Gastroesophageal sphincter (tissue), 4 donors: Measurements from ENCODE around the gene BCKDHA. TPM values are rescaled to one million over a fixed set of nuclear protein-coding genes. Genes with fewer than 3 reads are reported as not detected.

ENCODE experiments used
- ATAC-seq: fragments of 150-250 bp; one replicate; pipeline ENCODE4 v1.9.1; 2016; ENCODE audit warnings: mild to moderate bottlenecking, moderate library complexity
- H3K27ac ChIP-seq, 4 donors: fragments of 200-600 bp; sonication (generic) in 3 of 4; 1 replicate in 3 of 4; 2 replicates in 1 of 4; pipeline ENCODE4 v1.5.1; 2016 to 2019
- H3K27me3 ChIP-seq: fragments of 200-600 bp; sonication (generic); one replicate; pipeline ENCODE4 v1.5.1; 2019
- H3K36me3 ChIP-seq, 2 donors: fragments of 200-600 bp; sonication (generic); one replicate each; pipeline ENCODE4 v1.5.1; 2019; ENCODE audit warnings: control low read depth in 1 of 2
- H3K4me1 ChIP-seq, 3 donors: fragments of 200-600 bp; sonication (generic); 1 replicate in 2 of 3; 2 replicates in 1 of 3; pipeline ENCODE4 v1.5.1; 2016 to 2019; ENCODE audit warnings: control low read depth in 2 of 3
- H3K4me3 ChIP-seq, 2 donors: fragments of 200-600 bp; sonication (generic); one replicate each; pipeline ENCODE4 v1.5.1; 2019; ENCODE audit warnings: mild to moderate bottlenecking in 1 of 2, moderate library complexity in 1 of 2
- H3K9me3 ChIP-seq, 3 donors: fragments of 200-600 bp; sonication (generic); one replicate each; pipeline ENCODE4 v1.5.1; 2017 to 2019; ENCODE audit warnings: control low read depth in 2 of 3
- EP300 ChIP-seq: sonication (generic); formaldehyde crosslinking; IDR thresholded peaks from one replicate; pipeline ENCODE4 v1.6.1; 2017; ENCODE audit warnings: antibody characterized with exemption, mild to moderate bottlenecking
- POLR2A ChIP-seq, 2 donors: fragments of 450-650 bp; IDR thresholded peaks; one replicate each; pipeline ENCODE4 v1.6.1; 2017; ENCODE audit warnings: antibody characterized with exemption in 2 of 2, mild to moderate bottlenecking in 2 of 2, moderate library complexity in 1 of 2
- POLR2AphosphoS5 ChIP-seq: sonication (generic); formaldehyde crosslinking; IDR thresholded peaks from one replicate; pipeline ENCODE4 v1.6.1; 2017; ENCODE audit warnings: antibody characterized with exemption
- WGBS, 2 donors: methylation state at CpG; one replicate each; pipeline ENCODE4 v1.1.5; 2018; ENCODE audit warnings: low coverage in 1 of 2; 5-methylcytosine and 5-hydroxymethylcytosine counted together
- total RNA-seq, 4 donors: library from RNA; depleted of rRNA; stranded (reverse); fragments of >200 nt; gene quantifications; one replicate each; pipeline ENCODE4 v1.1.0, GENCODE V29; 2016
- TF ChIP-seq, protein P1 (sequence below), 4 experiments: fragments of 200-600 bp in 2 of 4; fragments of 450-650 bp in 2 of 4; sonication (generic) in 1 of 4; IDR thresholded peaks; one replicate each; pipeline ENCODE4 v1.5.1; 2017 to 2019; ENCODE audit warnings: antibody characterized with exemption in 4 of 4, mild to moderate bottlenecking in 2 of 4, moderate library complexity in 2 of 4

BCKDHA gene
- total RNA-seq, 4 donors from 2014 or later = 35.0 to 47.9 (median 38.3) TPM

DNA sequence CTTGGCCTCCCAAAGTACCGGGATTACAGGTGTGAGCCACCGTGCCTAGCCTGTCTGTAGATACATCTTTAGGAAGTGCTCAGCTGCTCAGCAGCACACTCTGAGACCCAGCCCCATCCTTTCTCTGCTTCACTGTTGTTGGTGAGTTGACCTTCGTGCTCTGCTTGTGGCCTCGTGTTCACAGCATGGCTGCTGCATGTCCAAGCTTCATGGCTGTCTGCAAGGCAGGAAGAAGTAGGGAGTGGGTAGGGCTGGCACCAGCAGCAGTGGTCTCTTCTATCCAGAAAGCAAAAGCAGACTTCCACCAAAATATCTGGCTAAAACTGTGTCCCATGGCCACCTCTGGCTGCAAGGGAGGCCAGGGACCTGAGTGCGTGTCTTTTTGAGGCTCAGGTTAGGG, 15.3 kb downstream of the BCKDHA start:
- Histone ChIP-seq H3K27ac (no peak overlapping the region), H3K36me3 (peaks cover 0 to 77% of the 10 kb centered on the region in 2 donors), H3K4me3 (no peak overlapping the region), H3K27me3 (no peaks in the 10 kb centered on the region), H3K9me3 (no peaks in the 10 kb centered on the region), H3K4me1 (peaks cover 0 to 38% (median 4%) of the 10 kb centered on the region in 3 donors)
- TF ChIP-seq, protein P1, sequence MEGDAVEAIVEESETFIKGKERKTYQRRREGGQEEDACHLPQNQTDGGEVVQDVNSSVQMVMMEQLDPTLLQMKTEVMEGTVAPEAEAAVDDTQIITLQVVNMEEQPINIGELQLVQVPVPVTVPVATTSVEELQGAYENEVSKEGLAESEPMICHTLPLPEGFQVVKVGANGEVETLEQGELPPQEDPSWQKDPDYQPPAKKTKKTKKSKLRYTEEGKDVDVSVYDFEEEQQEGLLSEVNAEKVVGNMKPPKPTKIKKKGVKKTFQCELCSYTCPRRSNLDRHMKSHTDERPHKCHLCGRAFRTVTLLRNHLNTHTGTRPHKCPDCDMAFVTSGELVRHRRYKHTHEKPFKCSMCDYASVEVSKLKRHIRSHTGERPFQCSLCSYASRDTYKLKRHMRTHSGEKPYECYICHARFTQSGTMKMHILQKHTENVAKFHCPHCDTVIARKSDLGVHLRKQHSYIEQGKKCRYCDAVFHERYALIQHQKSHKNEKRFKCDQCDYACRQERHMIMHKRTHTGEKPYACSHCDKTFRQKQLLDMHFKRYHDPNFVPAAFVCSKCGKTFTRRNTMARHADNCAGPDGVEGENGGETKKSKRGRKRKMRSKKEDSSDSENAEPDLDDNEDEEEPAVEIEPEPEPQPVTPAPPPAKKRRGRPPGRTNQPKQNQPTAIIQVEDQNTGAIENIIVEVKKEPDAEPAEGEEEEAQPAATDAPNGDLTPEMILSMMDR (IDR thresholded peaks at IDR 0.05) = no peak
- no peak for TF ChIP-seq POLR2AphosphoS5
- no peak for TF ChIP-seq POLR2A (IDR thresholded peaks at IDR 0.05)
- 80% methylated on average over 1 of the region's 5 CpGs; no CpG with 5 or more reads in 1 of the 2 donors for WGBS, 2 donors
- ATAC-seq = no peak

DNA sequence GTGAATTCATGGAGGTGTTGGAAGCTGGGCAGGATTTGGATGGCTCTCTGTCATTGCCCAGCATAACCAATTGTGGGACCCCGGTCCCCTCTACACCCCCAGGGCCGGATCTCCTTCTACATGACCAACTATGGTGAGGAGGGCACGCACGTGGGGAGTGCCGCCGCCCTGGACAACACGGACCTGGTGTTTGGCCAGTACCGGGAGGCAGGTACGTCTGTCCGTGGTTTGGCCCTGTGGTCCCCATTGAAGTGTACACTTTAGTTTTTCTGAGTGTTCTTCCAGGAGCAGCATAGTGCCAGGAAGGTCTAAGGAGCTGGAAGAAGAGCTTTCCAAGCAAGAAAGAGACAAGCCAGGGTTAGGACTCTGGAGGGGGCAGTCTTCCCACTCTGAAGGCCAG, 16.3 kb downstream of the BCKDHA start:
- no peak overlapping the region for H3K27ac ChIP-seq
- no peak for ATAC-seq
- H3K27me3 ChIP-seq = no peaks in the 10 kb centered on the region
- peaks cover 0 to 87% of the 10 kb centered on the region in 2 donors for H3K36me3 ChIP-seq
- TF ChIP-seq POLR2AphosphoS5 = no peak
- no peak for TF ChIP-seq POLR2A (IDR thresholded peaks at IDR 0.05)
- TF ChIP-seq EP300 = no peak
- TF ChIP-seq, protein P1 (IDR thresholded peaks at IDR 0.05) = no peak
- no peak overlapping the region for H3K4me3 ChIP-seq
- WGBS, 2 donors = 79 to 80% methylated on average over 1 to 7 of the region's 10 CpGs
- H3K4me1 ChIP-seq = peaks cover 0 to 32% (median 4%) of the 10 kb centered on the region in 3 donors
- H3K9me3 ChIP-seq = no peaks in the 10 kb centered on the region

DNA sequence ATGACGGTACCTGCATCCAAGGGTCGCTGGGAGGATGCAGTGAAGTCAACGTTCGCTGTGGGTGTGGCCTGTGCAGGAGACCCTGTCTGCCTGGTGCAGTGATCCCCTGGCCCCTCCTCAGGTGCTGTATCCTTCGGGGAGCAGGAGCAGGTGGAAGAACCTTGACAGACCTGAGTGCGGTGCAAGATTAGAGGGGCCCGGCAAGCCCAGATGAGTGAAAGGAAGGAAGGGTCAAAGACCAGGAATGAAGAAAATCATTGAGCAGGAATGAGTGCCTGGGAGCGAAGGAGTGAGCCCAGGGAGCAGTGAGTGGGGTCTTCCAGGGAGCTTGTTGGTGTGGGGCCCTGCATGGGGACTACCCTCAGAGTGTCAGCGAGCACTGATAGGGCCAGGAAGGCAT, 16.8 kb downstream of the BCKDHA start:
- H3K36me3 ChIP-seq = peaks cover 0 to 92% of the 10 kb centered on the region in 2 donors
- no peaks in the 10 kb centered on the region for H3K9me3 ChIP-seq
- no peak for ATAC-seq
- WGBS, 2 donors = 84 to 93% methylated on average over 5 to 8 of the region's 9 CpGs
- no peaks in the 10 kb centered on the region for H3K27me3 ChIP-seq
- no peak overlapping the region for H3K4me3 ChIP-seq
- no peak for TF ChIP-seq POLR2AphosphoS5
- TF ChIP-seq, protein P1 (IDR thresholded peaks at IDR 0.05) = no peak
- TF ChIP-seq POLR2A (IDR thresholded peaks at IDR 0.05) = no peak
- TF ChIP-seq EP300 = no peak
- H3K4me1 ChIP-seq = peaks cover 0 to 27% (median 4%) of the 10 kb centered on the region in 3 donors
- H3K27ac ChIP-seq = no peak overlapping the region

DNA sequence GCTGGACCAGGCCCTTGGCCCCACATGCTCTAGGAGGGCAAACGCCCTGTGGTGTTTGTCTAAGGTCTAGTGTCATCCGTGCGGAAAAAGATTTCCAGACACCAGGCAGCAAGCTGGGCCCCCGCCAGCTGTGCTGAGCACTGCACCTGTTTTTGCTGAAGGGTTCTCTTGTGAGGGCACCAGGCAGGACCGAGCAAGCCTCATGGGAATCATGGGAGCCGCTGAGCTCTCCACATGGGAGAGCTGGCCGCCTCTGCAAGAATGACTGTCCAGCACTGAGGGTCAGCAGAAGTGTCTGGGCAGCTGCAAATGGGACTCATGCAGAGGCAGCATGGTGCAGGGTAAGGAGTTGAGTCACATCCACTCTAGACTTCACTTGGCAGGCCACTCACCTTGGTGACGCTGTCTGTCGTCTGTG, 17.5 kb downstream of the BCKDHA start:
- H3K36me3 ChIP-seq = peaks cover 0 to 99% of the 10 kb centered on the region in 2 donors
- H3K27me3 ChIP-seq = no peaks in the 10 kb centered on the region
- no peak for TF ChIP-seq POLR2AphosphoS5
- TF ChIP-seq, protein P1 (IDR thresholded peaks at IDR 0.05) = no peak
- no peak for TF ChIP-seq POLR2A (IDR thresholded peaks at IDR 0.05)
- TF ChIP-seq EP300 = no peak
- peaks cover 0 to 20% (median 2%) of the 10 kb centered on the region in 3 donors for H3K4me1 ChIP-seq
- no peak overlapping the region for H3K4me3 ChIP-seq
- 100% methylated on average over 1 to 2 of the region's 9 CpGs for WGBS, 2 donors
- ATAC-seq = no peak
- no peak overlapping the region for H3K27ac ChIP-seq
- H3K9me3 ChIP-seq = no peaks in the 10 kb centered on the region

DNA sequence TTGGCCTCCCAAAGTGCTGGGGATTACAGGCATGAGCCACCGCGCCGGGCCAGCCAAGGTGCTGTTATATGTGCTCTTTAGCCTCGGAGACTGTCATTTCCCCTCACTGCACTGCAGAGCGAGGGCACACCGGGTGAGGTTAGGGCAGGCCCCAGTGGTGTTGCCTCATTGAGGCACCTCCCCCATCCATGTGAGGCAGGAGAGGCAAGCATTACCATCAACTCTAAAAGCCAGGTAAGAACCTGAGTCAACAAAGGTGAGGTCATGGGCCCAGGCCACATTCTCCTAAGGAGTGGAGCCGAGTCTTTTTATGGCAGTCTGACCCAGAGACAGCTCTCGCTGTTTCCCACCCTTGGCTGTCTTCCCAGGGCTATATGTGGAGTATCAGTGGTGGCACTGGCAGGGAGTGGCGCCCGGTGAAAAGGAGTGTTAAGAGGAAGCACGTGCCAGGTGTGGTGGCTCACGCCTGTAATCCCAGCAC, 18.6 kb downstream of the BCKDHA start:
- H3K36me3 ChIP-seq = peaks cover 0 to 100% of the 10 kb centered on the region in 2 donors
- WGBS, 2 donors = no CpG with 5 or more reads among the region's 12 CpGs
- H3K27me3 ChIP-seq = no peaks in the 10 kb centered on the region
- TF ChIP-seq EP300 (no peak), POLR2AphosphoS5 (no peak), POLR2A (IDR thresholded peaks at IDR 0.05) (no peak)
- TF ChIP-seq, protein P1 (IDR thresholded peaks at IDR 0.05) = no peak
- no peak overlapping the region for H3K4me3 ChIP-seq
- no peaks in the 10 kb centered on the region for H3K9me3 ChIP-seq
- no peak for ATAC-seq
- no peak overlapping the region for H3K27ac ChIP-seq
- peaks cover 0 to 9% (median 0%) of the 10 kb centered on the region in 3 donors for H3K4me1 ChIP-seq
